ENCODE results near the gene CFD.
A peak's percentile ranks its signal among the peaks of the same experiment; 100 is the strongest.
"Not testable (repeated sequence)": the region's sequence is repeated elsewhere in the genome, so short reads cannot be mapped to it uniquely, and the experiment has no call there.

CFD gene

DNA sequence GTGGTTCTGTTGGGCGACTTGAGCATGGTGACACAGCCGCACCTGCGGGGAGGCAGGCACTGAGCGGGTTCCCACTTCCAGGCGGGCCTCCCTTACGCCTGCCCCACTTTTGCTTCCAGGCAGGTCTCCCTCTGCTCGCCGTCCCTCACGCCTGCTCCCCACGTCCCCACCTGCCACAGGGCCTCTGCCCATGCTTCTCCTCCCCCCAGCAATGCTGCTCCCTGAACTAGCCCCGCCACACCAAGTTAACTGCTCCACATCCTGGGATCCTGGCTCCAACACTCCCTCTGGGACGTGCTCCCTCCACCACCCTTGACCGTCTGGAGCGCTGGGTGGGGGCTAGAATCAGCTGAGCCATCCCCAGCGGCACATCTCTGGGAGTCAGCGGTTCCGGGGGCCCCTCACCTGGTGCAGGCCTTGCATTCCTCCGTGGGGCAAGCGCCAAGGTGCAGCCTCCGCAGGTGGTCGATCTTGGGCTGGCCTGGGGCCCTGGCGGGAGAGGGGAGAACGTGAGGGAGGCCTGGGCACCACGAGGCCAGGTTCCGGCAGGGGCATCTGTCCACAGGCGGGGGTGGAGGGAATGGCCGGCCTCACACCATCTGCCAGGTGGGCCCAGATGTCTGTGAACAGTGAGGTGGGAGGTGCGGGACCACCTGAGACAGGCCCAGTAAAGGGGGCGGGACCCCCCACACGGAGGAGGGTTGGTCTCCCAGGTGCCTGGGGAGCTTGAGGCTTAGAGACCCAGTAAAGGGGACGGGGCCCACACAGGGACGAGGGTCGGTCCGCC, 9.2 kb downstream of the CFD start:
- TF ChIP-seq POLR2A (IDR thresholded peaks at IDR 0.05; ENCODE audit: low read depth, low read length): no peak
- no peak for FAIRE-seq
- DNase-seq (ENCODE audit: insufficient read length, low spot score): no peak

GRCh38 chr19:869245-870177, 10.0 kb downstream of the CFD start:
- DNase-seq (ENCODE audit: insufficient read length, low spot score): peak; percentile 89
- TF ChIP-seq POLR2A (IDR thresholded peaks at IDR 0.05; ENCODE audit: low read depth, low read length): no peak
- peak; percentile 23 for FAIRE-seq

GRCh38 chr19:870314-870713, 10.8 kb downstream of the CFD start:
- DNase-seq (ENCODE audit: insufficient read length, low spot score) (no peak), FAIRE-seq (no peak)
- TF ChIP-seq POLR2A (IDR thresholded peaks at IDR 0.05; ENCODE audit: low read depth, low read length): no peak

GRCh38 chr19:870963-871401, 11.5 kb downstream of the CFD start:
- no peak for DNase-seq (ENCODE audit: insufficient read length, low spot score)
- TF ChIP-seq POLR2A (IDR thresholded peaks at IDR 0.05; ENCODE audit: low read depth, low read length): no peak
- no peak for FAIRE-seq

DNA sequence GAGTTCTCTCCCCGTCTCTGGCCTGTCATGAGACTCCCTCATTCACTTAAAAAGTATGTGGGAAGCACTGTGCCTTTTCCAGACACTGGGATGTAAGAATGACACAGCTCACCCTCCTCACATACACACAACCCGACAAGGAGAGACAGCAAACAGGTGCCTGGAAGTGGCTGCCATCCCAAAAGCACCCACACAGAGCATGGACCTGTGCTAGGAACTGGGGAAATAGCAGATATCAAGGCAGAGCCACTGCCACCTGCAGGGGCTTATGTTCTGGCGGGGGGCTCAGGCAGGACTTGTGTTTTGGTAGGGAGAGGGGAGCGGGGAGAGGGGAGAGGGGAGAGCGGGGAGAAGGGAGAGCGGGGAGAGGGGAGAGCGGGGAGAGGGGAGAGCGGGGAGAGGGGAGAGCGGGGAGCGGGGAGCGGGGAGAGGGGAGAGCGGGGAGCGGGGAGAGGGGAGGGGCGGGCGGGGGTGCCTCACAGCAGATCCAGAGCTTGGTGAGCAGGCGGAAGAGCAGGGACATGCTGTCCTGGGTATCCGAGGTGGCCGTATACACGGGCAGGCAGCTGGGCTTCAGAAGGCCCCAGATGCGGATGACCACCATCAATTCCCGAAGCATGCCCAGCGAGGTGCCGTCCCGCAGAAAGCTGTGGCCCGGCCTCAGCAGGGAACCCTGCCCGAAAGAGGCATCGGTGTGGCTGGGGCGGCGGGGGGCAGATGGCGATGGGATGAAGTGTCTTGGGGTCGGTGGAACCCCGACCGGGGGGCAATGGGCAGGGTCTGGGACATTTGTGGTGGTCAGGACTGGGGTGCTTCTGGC, 12.2 kb downstream of the CFD start:
- no peak for TF ChIP-seq POLR2A (IDR thresholded peaks at IDR 0.05; ENCODE audit: low read depth, low read length)
- FAIRE-seq: no peak
- no peak for DNase-seq (ENCODE audit: insufficient read length, low spot score)

DNA sequence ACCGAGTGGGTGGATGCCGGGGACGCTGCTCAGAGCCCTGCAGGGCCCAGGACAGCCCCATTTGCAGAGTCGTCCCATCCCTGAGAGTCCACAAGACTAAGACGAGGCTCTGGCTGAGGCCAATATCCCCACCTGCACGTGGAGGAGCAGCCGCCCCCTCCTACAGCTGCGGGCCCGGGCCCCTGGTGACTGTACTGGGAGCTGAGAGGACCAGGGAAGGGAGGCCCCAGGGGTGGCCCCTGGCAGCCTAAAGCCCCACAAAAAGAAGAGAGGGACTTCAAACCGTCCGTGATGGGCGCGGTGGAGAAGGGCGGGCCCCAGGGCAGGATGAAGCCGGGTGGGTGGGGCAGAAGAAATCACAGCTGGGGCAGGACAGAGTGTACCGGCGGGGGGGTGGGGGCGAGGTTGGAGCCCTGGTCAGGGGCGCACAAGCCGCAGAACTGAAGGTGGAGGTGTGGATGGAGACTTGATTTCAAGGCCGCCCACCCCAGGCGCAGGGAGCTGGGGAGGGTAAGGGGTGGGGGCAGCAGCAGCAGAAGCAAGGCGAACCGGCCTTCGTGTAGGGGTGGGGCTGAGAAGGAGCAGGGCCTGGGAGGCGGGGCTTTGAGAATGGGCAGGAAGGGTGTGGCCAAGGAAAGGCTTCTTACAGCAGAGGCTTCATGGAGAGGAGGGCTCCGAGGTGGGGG, 12.9 kb downstream of the CFD start:
- no peak for FAIRE-seq
- DNase-seq (ENCODE audit: insufficient read length, low spot score): peak; percentile 92
- TF ChIP-seq POLR2A (IDR thresholded peaks at IDR 0.05; ENCODE audit: low read depth, low read length): no peak

- TF ChIP-seq POLR2A (IDR thresholded peaks at IDR 0.05; ENCODE audit: low read depth, low read length): no peak
- FAIRE-seq (no peak), DNase-seq (ENCODE audit: insufficient read length, low spot score) (peak; percentile 82)
Measured at GRCh38 chr19:873084-873483, 13.6 kb downstream of the CFD start.

DNA sequence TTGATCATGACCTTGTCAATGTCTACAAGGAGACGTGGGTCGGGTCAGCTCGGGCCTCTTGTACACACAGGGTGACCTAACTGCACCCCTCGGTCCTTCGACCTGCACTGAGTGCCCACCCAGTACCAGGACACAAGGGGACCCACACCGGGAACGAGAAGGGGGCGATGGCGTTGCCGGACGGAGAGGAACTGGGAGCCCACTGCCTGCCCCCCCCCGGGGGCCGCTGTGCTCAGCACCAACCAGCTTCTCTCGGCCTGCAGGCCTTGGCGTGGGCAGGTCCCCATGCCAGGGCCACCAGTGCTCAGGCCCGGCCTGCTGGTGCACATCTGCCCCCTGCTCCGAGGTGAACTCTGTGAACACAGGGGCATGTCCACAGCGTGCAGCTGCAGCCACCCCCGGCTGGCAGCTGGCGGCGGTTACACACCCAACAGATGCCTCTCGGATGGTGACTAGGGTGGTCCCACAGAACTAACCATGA, 14.1 kb downstream of the CFD start:
- TF ChIP-seq POLR2A (IDR thresholded peaks at IDR 0.05; ENCODE audit: low read depth, low read length): no peak
- no peak for DNase-seq (ENCODE audit: insufficient read length, low spot score)
- no peak for FAIRE-seq

DNA sequence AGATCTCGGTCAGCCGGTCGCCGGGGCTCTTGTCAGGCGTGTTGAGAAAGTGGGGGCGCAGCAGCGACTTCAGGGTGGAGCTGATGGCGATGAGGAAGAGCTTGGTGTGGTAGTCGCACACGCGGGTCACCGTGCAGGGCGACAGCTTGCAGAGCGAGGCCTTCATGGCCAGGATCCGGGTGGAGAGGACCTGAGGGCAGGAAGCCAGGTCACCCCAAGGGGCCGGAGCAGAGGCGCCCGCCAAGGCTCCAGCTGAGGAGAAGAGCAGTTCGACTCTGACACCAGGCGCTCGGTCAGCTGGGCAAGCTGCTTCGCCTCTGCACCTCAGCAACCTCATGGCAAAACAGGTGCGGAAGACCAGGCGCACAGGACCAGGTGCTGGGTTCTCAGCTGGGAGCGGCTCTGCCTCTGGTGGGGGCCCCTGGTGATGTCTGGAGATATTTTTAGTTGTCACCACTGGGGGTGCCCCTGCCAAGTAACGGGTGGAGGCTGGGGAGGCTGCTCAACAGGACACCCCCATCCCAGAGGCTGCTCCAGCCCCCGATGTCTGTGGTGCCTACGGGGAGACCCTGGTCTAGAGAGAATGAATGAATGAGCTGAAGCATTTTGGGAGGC, 15.9 kb downstream of the CFD start:
- TF ChIP-seq POLR2A (IDR thresholded peaks at IDR 0.05; ENCODE audit: low read depth, low read length): no peak
- FAIRE-seq (no peak), DNase-seq (ENCODE audit: insufficient read length, low spot score) (no peak)

GRCh38 chr19:876089-876488, 16.6 kb downstream of the CFD start:
- FAIRE-seq (no peak), DNase-seq (ENCODE audit: insufficient read length, low spot score) (no peak)
- no peak for TF ChIP-seq POLR2A (IDR thresholded peaks at IDR 0.05; ENCODE audit: low read depth, low read length)

- no peak for TF ChIP-seq POLR2A (IDR thresholded peaks at IDR 0.05; ENCODE audit: low read depth, low read length)
Measured at GRCh38 chr19:876780-877314, 17.4 kb downstream of the CFD start.

GRCh38 chr19:877992-878660, 18.7 kb downstream of the CFD start:
- not testable (repeated sequence) for FAIRE-seq; DNase-seq (ENCODE audit: insufficient read length, low spot score)

More at GRCh38 chr19:876780-877314, 17.4 kb downstream of the CFD start:
- DNase-seq (ENCODE audit: insufficient read length, low spot score) (no peak), FAIRE-seq (no peak)

DNA sequence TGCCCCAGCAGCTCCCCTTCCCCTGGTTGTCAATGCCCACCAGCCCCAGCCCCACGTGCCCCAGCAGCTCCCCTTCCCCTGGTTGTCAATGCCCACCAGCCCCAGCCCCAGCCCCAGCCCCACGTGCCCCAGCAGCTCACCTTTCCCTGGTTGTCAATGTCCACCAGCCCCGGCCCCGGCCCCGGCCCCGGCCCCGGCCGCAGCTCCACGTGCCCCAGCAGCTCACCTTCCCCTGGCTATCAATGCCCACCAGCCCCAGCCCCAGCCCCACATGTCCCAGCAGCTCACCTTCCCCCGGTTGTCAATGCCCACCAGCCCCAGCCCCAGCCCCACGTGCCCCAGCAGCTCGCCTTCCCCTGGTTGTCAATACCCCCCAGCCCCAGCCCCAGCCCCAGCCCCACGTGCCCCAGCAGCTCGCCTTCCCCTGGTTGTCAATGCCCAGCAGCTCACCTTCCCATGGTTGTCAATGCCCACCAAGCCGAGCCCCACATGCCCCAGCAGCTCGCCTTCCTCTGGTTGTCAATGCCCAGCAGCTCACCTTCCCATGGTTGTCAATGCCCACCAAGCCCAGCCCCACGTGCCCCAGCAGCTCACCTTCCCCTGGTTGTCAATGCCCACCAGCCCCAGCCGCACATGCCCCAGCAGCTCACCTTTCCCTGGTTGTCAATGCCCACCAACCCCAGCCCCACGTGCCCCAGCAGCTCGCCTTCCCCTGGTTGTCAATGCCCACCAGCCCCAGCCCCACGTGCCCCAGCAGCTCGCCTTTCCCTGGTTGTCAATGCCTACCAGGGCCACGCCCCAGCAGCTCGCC, 19.5 kb downstream of the CFD start:
- not testable (repeated sequence) for DNase-seq (ENCODE audit: insufficient read length, low spot score); FAIRE-seq

All from H54 (cell line).